Measurements from ENCODE around the gene BCL3. TPM values are rescaled to one million over a fixed set of nuclear protein-coding genes. Genes with fewer than 3 reads are reported as not detected.
"Not testable (repeated sequence)": the region's sequence is repeated elsewhere in the genome, so short reads cannot be mapped to it uniquely, and the experiment has no call there.

BCL3 gene
- total and polyA plus RNA-seq, 12 donors = 7.1 to 76.3 (median 20.9) TPM

GRCh38 chr19:44779150-44779549 is 30.6 kb downstream of the BCL3 start:
- ATAC-seq (no peak), DNase-seq (no peak)
- no peak overlapping the region for H3K27ac ChIP-seq
- H3K9me3 ChIP-seq = no peaks in the 10 kb centered on the region
- intact Hi-C loops (cut with DNase I) = loop anchor here in 3 of 10 donors (10.0 kb wide), 1 partner anchor 204 kb away; no protein-coding TSS in a partner anchor
- no peak for TF ChIP-seq CTCF (IDR thresholded peaks at IDR 0.05)
- no peaks in the 10 kb centered on the region for H3K36me3 ChIP-seq
- H3K4me3 ChIP-seq = no peak overlapping the region
- 87 to 90% methylated on average over 2 of the region's 2 CpGs for WGBS, 2 donors
- H3K4me1 ChIP-seq = peaks cover 0 to 6% (median 0%) of the 10 kb centered on the region in 9 donors
- peaks cover 0 to 14% (median 10%) of the 10 kb centered on the region in 7 donors for H3K27me3 ChIP-seq

GRCh38 chr19:44781694-44782093 is 33.2 kb downstream of the BCL3 start:
- H3K4me3 ChIP-seq, H3K27ac ChIP-seq, H3K36me3 ChIP-seq, DNase-seq, ATAC-seq, H3K9me3 ChIP-seq: not testable (repeated sequence)
- peaks cover 0 to 12% (median 3%) of the 10 kb centered on the region in 9 donors for H3K4me1 ChIP-seq
- WGBS, 2 donors = 91 to 95% methylated on average over 2 of the region's 2 CpGs
- H3K27me3 ChIP-seq = peaks cover 0 to 14% (median 10%) of the 10 kb centered on the region in 7 donors
- intact Hi-C loops (cut with DNase I) = loop anchor here in 4 of 10 donors (5.0 kb wide), 2 partner anchors 61 to 69 kb away; no protein-coding TSS in a partner anchor

- Histone ChIP-seq H3K9me3 (no peaks in the 10 kb centered on the region), H3K4me3 (no peak overlapping the region), H3K36me3 (no peaks in the 10 kb centered on the region), H3K4me1 (peaks cover 0 to 11% (median 3%) of the 10 kb centered on the region in 9 donors), H3K27ac (no peak overlapping the region), H3K27me3 (peaks cover 0 to 5% (median 4%) of the 10 kb centered on the region in 7 donors)
- intact Hi-C loops (cut with DNase I) = loop anchor here in 4 of 10 donors (5.0 kb wide), 2 partner anchors 60 to 70 kb away; no protein-coding TSS in a partner anchor
- DNase-seq (no peak), ATAC-seq (no peak)
- 78 to 94% methylated on average over 5 of the region's 5 CpGs for WGBS, 2 donors
- TF ChIP-seq CTCF (IDR thresholded peaks at IDR 0.05) = no peak
Observed at GRCh38 chr19:44782729-44783128, 34.2 kb downstream of the BCL3 start.

GRCh38 chr19:44783545-44783944 is 35.0 kb downstream of the BCL3 start:
- Histone ChIP-seq H3K9me3 (no peaks in the 10 kb centered on the region), H3K4me3 (no peak overlapping the region), H3K36me3 (no peaks in the 10 kb centered on the region), H3K4me1 (peaks cover 0 to 8% (median 0%) of the 10 kb centered on the region in 9 donors), H3K27ac (no peak overlapping the region), H3K27me3 (no peaks in the 10 kb centered on the region)
- 96 to 97% methylated on average over 4 of the region's 4 CpGs for WGBS, 2 donors
- intact Hi-C loops (cut with DNase I) = loop anchor here in 4 of 10 donors (5.0 kb wide), 2 partner anchors 59 to 71 kb away; no protein-coding TSS in a partner anchor
- no peak for TF ChIP-seq CTCF (IDR thresholded peaks at IDR 0.05)
- no peak for DNase-seq
- no peak for ATAC-seq

GRCh38 chr19:44785271-44785670 is 36.8 kb downstream of the BCL3 start:
- WGBS, 2 donors = 74 to 84% methylated on average over 3 of the region's 3 CpGs
- Histone ChIP-seq H3K36me3 (no peaks in the 10 kb centered on the region), H3K4me1 (peaks cover 0 to 8% (median 0%) of the 10 kb centered on the region in 9 donors), H3K9me3 (no peaks in the 10 kb centered on the region), H3K27ac (no peak overlapping the region), H3K4me3 (no peak overlapping the region), H3K27me3 (no peaks in the 10 kb centered on the region)
- no peak for TF ChIP-seq CTCF (IDR thresholded peaks at IDR 0.05)
- ATAC-seq (no peak), DNase-seq (no peak)
- intact Hi-C loops (cut with DNase I) = loop anchor here in 3 of 10 donors (2.0 kb wide), 2 partner anchors 14 to 60 kb away; no protein-coding TSS in a partner anchor

Measured in heart right ventricle (tissue), 16 donors.